DOHH2 (cell line): ENCODE data around the gene TM6SF1.

Experiments used
- H3F3A ChIP-seq: fragments of 200-600 bp; sonication (generic), shearing (Covaris generic); 2 replicates; pipeline ENCODE4 v1.6.0; 2016; ENCODE audit warnings: antibody characterized with exemption, mild to moderate bottlenecking; ENCODE audit not compliant: control insufficient read depth, insufficient read depth
- H3K27ac ChIP-seq: fragments of 200-600 bp; sonication (generic); 2 replicates; pipeline ENCODE4 v1.5.1; 2014; ENCODE audit warnings: low read depth, mild to moderate bottlenecking, low read length, moderate library complexity
- H3K27me3 ChIP-seq: fragments of 200-600 bp; sonication (generic); 2 replicates; pipeline ENCODE4 v1.6.1; 2014; ENCODE audit warnings: mild to moderate bottlenecking, low read length, mixed read lengths; ENCODE audit not compliant: control insufficient read depth
- H3K36me3 ChIP-seq: fragments of 200-600 bp; sonication (generic); 2 replicates; pipeline ENCODE4 v1.6.1; 2014; ENCODE audit warnings: mild to moderate bottlenecking, low read length, moderate library complexity, mixed read lengths; ENCODE audit not compliant: control insufficient read depth
- H3K4me1 ChIP-seq: fragments of 200-600 bp; sonication (generic); 2 replicates; pipeline ENCODE4 v1.6.1; 2014; ENCODE audit warnings: mild to moderate bottlenecking, low read length, mixed read lengths; ENCODE audit not compliant: control insufficient read depth
- H3K4me2 ChIP-seq: fragments of 200-600 bp; sonication (generic); 2 replicates; pipeline ENCODE4 v1.6.0; 2014; ENCODE audit warnings: mild to moderate bottlenecking, low read length, moderate library complexity
- H3K4me3 ChIP-seq: fragments of 200-600 bp; sonication (generic); 2 replicates; pipeline ENCODE4 v1.5.1; 2014; ENCODE audit warnings: mild to moderate bottlenecking, low read length, mixed read lengths
- H3K79me2 ChIP-seq: fragments of 200-600 bp; sonication (generic); 2 replicates; pipeline ENCODE4 v1.6.1; 2014; ENCODE audit warnings: mild to moderate bottlenecking, low read length, mixed read lengths; ENCODE audit not compliant: control insufficient read depth
- H3K9me2 ChIP-seq: fragments of 200-600 bp; sonication (generic); replicated peaks from 2 replicates; pipeline ENCODE4 v1.6.1; 2014; ENCODE audit warnings: mild to moderate bottlenecking, low read length, mixed read lengths; ENCODE audit not compliant: control insufficient read depth
- H3K9me3 ChIP-seq: fragments of 200-600 bp; sonication (generic); 2 replicates; pipeline ENCODE4 v1.6.1; 2014; ENCODE audit warnings: antibody characterized with exemption, low read length, mixed read lengths; ENCODE audit not compliant: control insufficient read depth, insufficient read depth
- H4K20me1 ChIP-seq: fragments of 200-600 bp; sonication (generic); 2 replicates; pipeline ENCODE4 v1.6.0; 2014; ENCODE audit warnings: low read depth, mild to moderate bottlenecking, antibody characterized with exemption, low read length, moderate library complexity; ENCODE audit not compliant: control insufficient read depth, insufficient read depth
- EZH2phosphoT487 ChIP-seq: fragments of 200-600 bp; sonication (generic); IDR thresholded peaks from 2 replicates; pipeline ENCODE4 v1.6.1; 2017; ENCODE audit warnings: borderline replicate concordance, mild to moderate bottlenecking, antibody characterized with exemption, low read length, moderate library complexity, mixed read lengths
- TF ChIP-seq, protein P1 (sequence below): fragments of 200-600 bp; sonication (generic); IDR thresholded peaks from one replicate; pipeline ENCODE4 v1.5.1; 2014; ENCODE audit warnings: antibody characterized with exemption, mild to moderate bottlenecking, low read depth, low read length; ENCODE audit not compliant: poor library complexity, severe bottlenecking

Gene TM6SF1

DNA sequence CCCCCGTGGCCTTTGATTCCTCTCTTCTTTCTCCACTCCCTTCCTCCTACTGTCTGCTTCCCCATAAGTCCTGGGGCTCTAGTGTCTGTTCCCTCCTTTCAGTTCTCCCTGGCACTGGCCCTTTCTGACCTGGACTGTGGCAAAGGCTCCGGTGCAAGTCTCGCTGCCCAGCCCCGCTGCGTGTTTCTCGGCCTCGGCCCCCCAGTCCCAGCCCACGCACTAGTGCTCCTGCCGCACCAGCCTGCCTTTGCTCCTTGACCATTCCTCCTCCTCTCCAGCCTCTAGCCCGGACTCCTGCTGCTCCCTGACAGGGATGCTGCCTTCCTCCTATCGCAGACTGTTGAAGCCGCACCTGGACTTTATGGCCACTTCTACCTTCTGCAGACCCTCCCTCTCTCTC lies 2.1 kb downstream of the TM6SF1 start:
- H3K27ac ChIP-seq = no peak overlapping the region
- no peaks in the 10 kb centered on the region for H3K36me3 ChIP-seq
- no peaks in the 10 kb centered on the region for H3K79me2 ChIP-seq
- H3K4me3 ChIP-seq = no peak overlapping the region
- no peaks in the 10 kb centered on the region for H3F3A ChIP-seq
- H3K27me3 ChIP-seq = peaks cover 11% of the 10 kb centered on the region; the same call in 1 of the 2 replicates
- H4K20me1 ChIP-seq = no peaks in the 10 kb centered on the region
- H3K4me1 ChIP-seq = peaks cover 14% of the 10 kb centered on the region
- H3K4me2 ChIP-seq = no peak overlapping the region
- no peak for TF ChIP-seq EZH2phosphoT487
- TF ChIP-seq, protein P1, sequence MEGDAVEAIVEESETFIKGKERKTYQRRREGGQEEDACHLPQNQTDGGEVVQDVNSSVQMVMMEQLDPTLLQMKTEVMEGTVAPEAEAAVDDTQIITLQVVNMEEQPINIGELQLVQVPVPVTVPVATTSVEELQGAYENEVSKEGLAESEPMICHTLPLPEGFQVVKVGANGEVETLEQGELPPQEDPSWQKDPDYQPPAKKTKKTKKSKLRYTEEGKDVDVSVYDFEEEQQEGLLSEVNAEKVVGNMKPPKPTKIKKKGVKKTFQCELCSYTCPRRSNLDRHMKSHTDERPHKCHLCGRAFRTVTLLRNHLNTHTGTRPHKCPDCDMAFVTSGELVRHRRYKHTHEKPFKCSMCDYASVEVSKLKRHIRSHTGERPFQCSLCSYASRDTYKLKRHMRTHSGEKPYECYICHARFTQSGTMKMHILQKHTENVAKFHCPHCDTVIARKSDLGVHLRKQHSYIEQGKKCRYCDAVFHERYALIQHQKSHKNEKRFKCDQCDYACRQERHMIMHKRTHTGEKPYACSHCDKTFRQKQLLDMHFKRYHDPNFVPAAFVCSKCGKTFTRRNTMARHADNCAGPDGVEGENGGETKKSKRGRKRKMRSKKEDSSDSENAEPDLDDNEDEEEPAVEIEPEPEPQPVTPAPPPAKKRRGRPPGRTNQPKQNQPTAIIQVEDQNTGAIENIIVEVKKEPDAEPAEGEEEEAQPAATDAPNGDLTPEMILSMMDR = no peak
- no peaks in the 10 kb centered on the region for H3K9me2 ChIP-seq
- H3K9me3 ChIP-seq = no peaks in the 10 kb centered on the region

GRCh38 chr15:83110381-83110780 lies 2.9 kb downstream of the TM6SF1 start:
- no peak overlapping the region for H3K27ac ChIP-seq
- no peaks in the 10 kb centered on the region for H4K20me1 ChIP-seq
- no peak overlapping the region for H3K4me3 ChIP-seq
- no peaks in the 10 kb centered on the region for H3K79me2 ChIP-seq
- no peak overlapping the region for H3K4me2 ChIP-seq
- no peaks in the 10 kb centered on the region for H3F3A ChIP-seq
- H3K9me2 ChIP-seq = no peaks in the 10 kb centered on the region
- peaks cover 11% of the 10 kb centered on the region; the same call in 1 of the 2 replicates for H3K27me3 ChIP-seq
- TF ChIP-seq EZH2phosphoT487 = no peak
- TF ChIP-seq, protein P1 = no peak
- H3K36me3 ChIP-seq = no peaks in the 10 kb centered on the region
- peaks cover 14% of the 10 kb centered on the region for H3K4me1 ChIP-seq
- no peaks in the 10 kb centered on the region for H3K9me3 ChIP-seq

DNA sequence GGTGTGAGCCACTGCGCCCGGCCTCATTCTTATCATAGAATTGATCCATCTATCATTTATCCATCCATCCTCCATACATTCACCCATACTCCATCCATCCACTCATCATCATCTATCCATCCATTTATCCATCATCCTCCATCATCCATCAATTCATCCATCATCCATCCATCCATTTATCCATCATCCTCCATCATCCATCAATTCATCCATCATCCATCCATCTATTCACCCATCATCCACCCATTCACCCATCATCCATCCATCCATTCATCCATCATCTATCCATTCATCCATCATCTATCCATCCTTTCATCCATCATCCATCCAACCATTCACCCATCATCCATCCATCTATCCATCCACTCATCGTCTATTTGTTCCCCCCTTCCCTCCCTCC lies 3.7 kb downstream of the TM6SF1 start:
- Histone ChIP-seq H3K4me2 (no peak overlapping the region), H3K9me2 (no peaks in the 10 kb centered on the region), H3K4me1 (peaks cover 14% of the 10 kb centered on the region), H3K27ac (no peak overlapping the region), H4K20me1 (no peaks in the 10 kb centered on the region), H3K36me3 (no peaks in the 10 kb centered on the region), H3K27me3 (peaks cover 11% of the 10 kb centered on the region; the same call in 1 of the 2 replicates), H3K79me2 (no peaks in the 10 kb centered on the region), H3K4me3 (no peak overlapping the region), H3K9me3 (no peaks in the 10 kb centered on the region), H3F3A (no peaks in the 10 kb centered on the region)
- TF ChIP-seq, protein P1 = no peak
- TF ChIP-seq EZH2phosphoT487 = no peak
